ENCODE results near the gene DNAJB8. TPM values are rescaled to one million over a fixed set of nuclear protein-coding genes. Genes with fewer than 3 reads are reported as not detected.

DNAJB8 gene
- total and polyA plus RNA-seq, 9 of the 15 experiments (the other 6 are each of a cell fraction or from before 2014, with no cell fraction given): not detected

GRCh38 chr3:128496019-128496601, 29.4 kb upstream of the DNAJB8 start:
- no peak for FAIRE-seq
- peaks cover 52% of the 10 kb centered on the region; the same call in 2 of the 3 replicates for H3K36me3 ChIP-seq (ENCODE audit: control insufficient read depth, insufficient read depth, low read length)
- ChIA-PET POLR2A (interaction anchor here (0.6 to 3.0 kb wide), 9 partner anchors 10 to 342 kb away, joined by 3 to 17 read pairs (median 3); no protein-coding TSS in a partner anchor), CTCF (ENCODE audit: low intra/inter-chr PET ratio) (no interaction called here)
- H3K27ac ChIP-seq (ENCODE audit: extremely low read depth, low read depth, low read length): peak overlapping the region; percentile 94; the same call in 2 of the 3 replicates
- 2% methylated on average over 13 of the region's 32 CpGs for WGBS (ENCODE audit: insufficient coverage, low coverage, missing lambda C conversion rate)
- H3K9me1 ChIP-seq (ENCODE audit: control insufficient read depth, insufficient read depth, low read length): no peaks in the 10 kb centered on the region
- no peak overlapping the region for H2AFZ ChIP-seq (ENCODE audit: low read depth, low read length)
- no peaks in the 10 kb centered on the region for H3K9me3 ChIP-seq (replicated peaks; ENCODE audit: control insufficient read depth, insufficient read depth, low read depth, low read length)
- intact Hi-C loops (cut with micrococcal nuclease) (loop anchor here (5.0 to 10.0 kb wide), 4 partner anchors 71 to 421 kb away; no protein-coding TSS in a partner anchor), in situ Hi-C loops (cut with MboI) (no loop called here)
- peak; percentile 1; the same call in 1 of the 3 replicates for ATAC-seq
- peaks cover 5% of the 10 kb centered on the region for H4K20me1 ChIP-seq (replicated peaks; ENCODE audit: control insufficient read depth, insufficient read depth, low read length)
- BruUV-seq (replicated peaks): no TSS peak
- peak in 1 of 4 experiments; percentile 29 for DNase-seq (ENCODE audit: extremely low read depth in 1 of 4, low spot score in 3 of 4)
- peak overlapping the region; percentile 76 for H3K4me2 ChIP-seq (ENCODE audit: insufficient read depth, low read length)
- peaks cover 38 to 72% of the 10 kb centered on the region in 2 experiments for H3K4me1 ChIP-seq (replicated peaks in 1 of 2; ENCODE audit: control insufficient read depth in 2 of 2, insufficient read depth in 2 of 2, low read length in 2 of 2)
- H3K9ac ChIP-seq (ENCODE audit: insufficient read depth in 1 of 2, low read depth in 2 of 2, low read length in 2 of 2): peak overlapping the region; percentile 65 to 97; a peak in 3 of 4 replicates
- no peak overlapping the region for H3K4me3 ChIP-seq
- peaks cover 67% of the 10 kb centered on the region for H3K79me2 ChIP-seq (ENCODE audit: control insufficient read depth, insufficient read depth, low read length)
- no peaks in the 10 kb centered on the region for H3K27me3 ChIP-seq (ENCODE audit: control insufficient read depth in 2 of 2, insufficient read depth in 2 of 2, low read length in 2 of 2)
- TF ChIP-seq ZNF324 (CRISPR knock-in tag; IDR thresholded peaks at IDR 0.05): no peak
- TF ChIP-seq LARP7 (IDR thresholded peaks at IDR 0.05): peak; percentile 81; the same call in 1 of the 2 replicates
- peak; percentile 41 for TF ChIP-seq HMGN3 (IDR thresholded peaks at IDR 0.05; ENCODE audit: borderline replicate concordance, extremely low read depth, insufficient read length, low read depth, low read length)
- TF ChIP-seq ARHGAP35 (IDR thresholded peaks at IDR 0.05; ENCODE audit: partially characterized antibody): peak; percentile 69
- TF ChIP-seq THRB (CRISPR knock-in tag; conservative IDR thresholded peaks at IDR 0.05): peak; percentile 74
- TF ChIP-seq NUFIP1 (IDR thresholded peaks at IDR 0.05; ENCODE audit: partially characterized antibody): no peak
- TF ChIP-seq ZBTB7A (IDR thresholded peaks at IDR 0.05; ENCODE audit: borderline replicate concordance, control insufficient read depth, low read depth, low read length): peak; percentile 50; the same call in 1 of the 2 replicates
- no peak for TF ChIP-seq ARID1B (IDR thresholded peaks at IDR 0.05)
- no peak for TF ChIP-seq MTF1 (CRISPR knock-in tag; IDR thresholded peaks at IDR 0.05; ENCODE audit: borderline replicate concordance)
- no peak for TF ChIP-seq POLR2AphosphoS5 (IDR thresholded peaks at IDR 0.05; ENCODE audit: control insufficient read depth, insufficient read depth, low read depth, low read length)
- TF ChIP-seq ZNF511 (CRISPR knock-in tag; IDR thresholded peaks at IDR 0.05): no peak
- TF ChIP-seq MECOM (CRISPR knock-in tag; IDR thresholded peaks at IDR 0.05): 0 out of 2 replicates have a peak, but pooled peaks have one; percentile 26
- TF ChIP-seq ARID2 (IDR thresholded peaks at IDR 0.05): 0 out of 2 replicates have a peak, but pooled peaks have one; percentile 34
- no peak for TF ChIP-seq ATF6 (CRISPR knock-in tag; IDR thresholded peaks at IDR 0.05)
- peak in 1 of 2 experiments; percentile 75 for TF ChIP-seq E2F6 (IDR thresholded peaks at IDR 0.05; ENCODE audit: borderline replicate concordance in 1 of 2, extremely low read depth in 1 of 2, insufficient read depth in 1 of 2, insufficient read length in 1 of 2, low read depth in 1 of 2, low read length in 1 of 2, poor library complexity in 1 of 2, severe bottlenecking in 1 of 2)
- TF ChIP-seq CHD4 (IDR thresholded peaks at IDR 0.05; ENCODE audit: insufficient read depth, insufficient replicate concordance, low read depth, low read length, poor library complexity, severe bottlenecking): no peak

Data from K562 (cell line).